ENCODE results near the gene PAPPA2. TPM values are rescaled to one million over a fixed set of nuclear protein-coding genes. Genes with fewer than 3 reads are reported as not detected.

Gene PAPPA2
- total RNA-seq, 3 donors from 2014 or later = 1.2 to 3.9 (median 2.6) TPM

GRCh38 chr1:176456795-176457194 is 6.2 kb upstream of the PAPPA2 start:
- no peaks in the 10 kb centered on the region for H3K36me3 ChIP-seq
- DNase-seq (ENCODE audit: low spot score in 2 of 2) = no peak
- no peak overlapping the region for H3K4me3 ChIP-seq
- no peaks in the 10 kb centered on the region for H3K4me1 ChIP-seq
- H3K27me3 ChIP-seq = no peaks in the 10 kb centered on the region
- intact Hi-C loops (cut with DNase I; ENCODE audit: low total_unique reads) = no loop called here
- TF ChIP-seq POLR2A (IDR thresholded peaks at IDR 0.05) = no peak
- no peak for TF ChIP-seq POLR2AphosphoS5 (IDR thresholded peaks at IDR 0.05)
- no peak for TF ChIP-seq CTCF (IDR thresholded peaks at IDR 0.05)
- no peak overlapping the region for H3K27ac ChIP-seq
- H3K9me3 ChIP-seq = peaks cover 5 to 21% of the 10 kb centered on the region in 2 donors

- H3K27ac ChIP-seq = no peak overlapping the region
- peaks cover 5 to 21% of the 10 kb centered on the region in 2 donors for H3K9me3 ChIP-seq
- H3K4me3 ChIP-seq = no peak overlapping the region
- H3K36me3 ChIP-seq = no peaks in the 10 kb centered on the region
- no peaks in the 10 kb centered on the region for H3K4me1 ChIP-seq
- no peak for DNase-seq (ENCODE audit: low spot score in 2 of 2)
- H3K27me3 ChIP-seq = no peaks in the 10 kb centered on the region
- intact Hi-C loops (cut with DNase I; ENCODE audit: low total_unique reads) = no loop called here
- no peak for TF ChIP-seq POLR2AphosphoS5 (IDR thresholded peaks at IDR 0.05)
- TF ChIP-seq POLR2A (IDR thresholded peaks at IDR 0.05) = no peak
- TF ChIP-seq CTCF (IDR thresholded peaks at IDR 0.05) = no peak
These were observed 2.2 kb upstream of the PAPPA2 start for GRCh38 chr1:176460544-176461336.

- peaks cover 5 to 21% of the 10 kb centered on the region in 2 donors for H3K9me3 ChIP-seq
- H3K36me3 ChIP-seq = no peaks in the 10 kb centered on the region
- no peak overlapping the region for H3K4me3 ChIP-seq
- TF ChIP-seq CTCF (IDR thresholded peaks at IDR 0.05) (no peak), POLR2A (IDR thresholded peaks at IDR 0.05) (no peak), POLR2AphosphoS5 (IDR thresholded peaks at IDR 0.05) (no peak)
- DNase-seq (ENCODE audit: low spot score in 2 of 2) = no peak
- no peak overlapping the region for H3K27ac ChIP-seq
- intact Hi-C loops (cut with DNase I; ENCODE audit: low total_unique reads) = no loop called here
- no peaks in the 10 kb centered on the region for H3K4me1 ChIP-seq
- no peaks in the 10 kb centered on the region for H3K27me3 ChIP-seq
These were observed 1.4 kb upstream of the PAPPA2 start for GRCh38 chr1:176461576-176461975.

- Histone ChIP-seq H3K27me3 (no peaks in the 10 kb centered on the region), H3K4me1 (no peaks in the 10 kb centered on the region), H3K27ac (no peak overlapping the region), H3K4me3 (no peak overlapping the region), H3K9me3 (no peaks in the 10 kb centered on the region), H3K36me3 (no peaks in the 10 kb centered on the region)
- intact Hi-C loops (cut with DNase I; ENCODE audit: low total_unique reads) = no loop called here
- DNase-seq (ENCODE audit: low spot score in 2 of 2) = no peak
- TF ChIP-seq CTCF (IDR thresholded peaks at IDR 0.05) (no peak), POLR2AphosphoS5 (IDR thresholded peaks at IDR 0.05) (no peak), POLR2A (IDR thresholded peaks at IDR 0.05) (no peak)
These were observed 3.5 kb downstream of the PAPPA2 start for GRCh38 chr1:176466514-176466913.

GRCh38 chr1:176469450-176470010 is 6.6 kb downstream of the PAPPA2 start:
- DNase-seq (ENCODE audit: low spot score in 2 of 2) = no peak
- no peak overlapping the region for H3K27ac ChIP-seq
- H3K36me3 ChIP-seq = no peaks in the 10 kb centered on the region
- H3K4me1 ChIP-seq = no peaks in the 10 kb centered on the region
- no peaks in the 10 kb centered on the region for H3K9me3 ChIP-seq
- TF ChIP-seq CTCF (IDR thresholded peaks at IDR 0.05) (no peak), POLR2A (IDR thresholded peaks at IDR 0.05) (no peak), POLR2AphosphoS5 (IDR thresholded peaks at IDR 0.05) (no peak)
- no peak overlapping the region for H3K4me3 ChIP-seq
- intact Hi-C loops (cut with DNase I; ENCODE audit: low total_unique reads) = no loop called here
- no peaks in the 10 kb centered on the region for H3K27me3 ChIP-seq

Data from breast epithelium (tissue), 4 donors.